GM19023 (cell line): ENCODE data around the gene ST3GAL4.
"Not testable (repeated sequence)": the region's sequence is repeated elsewhere in the genome, so short reads cannot be mapped to it uniquely, and the experiment has no call there.

Experiments
- ATAC-seq: cut with Tn5 transposase; IDR thresholded peaks from one replicate; pipeline ENCODE4 v1.9.1; 2021; ENCODE audit warnings: mild to moderate bottlenecking, moderate library complexity; ENCODE audit not compliant: unreplicated experiment

Gene ST3GAL4

DNA sequence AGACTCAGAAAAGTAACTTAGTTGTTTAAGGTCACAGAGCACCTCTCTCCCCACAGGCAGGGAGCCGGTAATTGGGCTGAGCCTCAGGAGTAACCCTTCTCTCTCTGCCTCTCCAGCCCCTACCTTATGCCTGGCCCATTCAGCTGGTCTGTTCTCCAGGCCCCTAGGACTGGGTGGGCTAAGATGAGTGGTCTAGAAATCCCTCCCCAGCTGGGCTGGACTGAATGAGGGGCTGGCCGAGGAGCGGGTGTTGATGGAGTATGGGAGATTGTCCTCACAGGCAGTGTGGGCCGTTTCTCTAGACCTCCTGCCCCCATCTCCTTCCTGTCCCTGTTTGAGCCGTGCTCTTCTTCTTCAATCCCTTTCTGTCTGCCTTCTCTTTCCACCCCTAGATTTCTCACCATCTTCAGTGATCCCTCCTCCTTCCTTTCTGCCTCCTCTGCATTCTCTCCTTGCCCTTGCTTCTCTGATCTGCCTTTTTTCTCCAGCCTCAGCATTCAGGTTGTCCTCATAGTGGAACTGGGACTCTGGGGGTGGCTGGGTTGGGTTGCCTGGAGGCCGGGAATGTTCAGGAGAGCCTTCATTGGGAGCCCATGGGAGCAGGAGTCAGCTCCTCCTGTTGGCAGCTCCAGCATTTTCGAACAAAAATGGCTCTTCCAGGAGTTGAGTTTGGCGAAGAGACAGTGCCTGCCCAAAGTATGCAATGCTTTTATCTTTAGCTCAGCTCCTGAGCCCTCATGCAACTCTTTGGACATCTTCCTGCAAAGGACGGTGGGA lies 7.6 kb downstream of the ST3GAL4 start:
- ATAC-seq: no peak

DNA sequence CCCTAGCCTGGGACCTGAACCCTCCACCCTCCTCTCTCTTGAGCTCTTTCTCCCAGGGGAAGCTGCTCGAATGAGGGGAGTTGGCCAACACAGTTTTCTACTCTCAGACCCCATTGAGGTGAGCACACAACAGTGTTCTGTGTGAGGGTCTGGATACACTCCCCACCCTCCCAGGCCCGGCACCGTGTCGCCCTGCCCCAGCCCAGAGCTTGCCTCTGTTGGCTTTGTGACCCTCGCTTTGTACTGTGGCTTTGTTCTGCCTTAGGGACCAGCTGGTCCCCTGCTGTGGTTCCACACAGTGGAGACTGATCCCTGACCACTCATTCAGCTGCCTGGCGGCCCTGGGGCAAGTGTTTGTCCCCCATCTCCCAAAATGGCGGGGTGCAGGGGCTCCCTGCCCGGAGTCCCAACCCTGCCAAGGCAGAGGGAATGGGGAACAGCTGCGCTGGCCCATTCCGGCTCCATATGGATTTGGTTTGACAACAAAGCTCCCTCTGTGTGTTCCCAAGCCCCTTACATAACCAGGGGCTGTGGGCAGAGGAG lies 8.3 kb downstream of the ST3GAL4 start:
- no peak for ATAC-seq

DNA sequence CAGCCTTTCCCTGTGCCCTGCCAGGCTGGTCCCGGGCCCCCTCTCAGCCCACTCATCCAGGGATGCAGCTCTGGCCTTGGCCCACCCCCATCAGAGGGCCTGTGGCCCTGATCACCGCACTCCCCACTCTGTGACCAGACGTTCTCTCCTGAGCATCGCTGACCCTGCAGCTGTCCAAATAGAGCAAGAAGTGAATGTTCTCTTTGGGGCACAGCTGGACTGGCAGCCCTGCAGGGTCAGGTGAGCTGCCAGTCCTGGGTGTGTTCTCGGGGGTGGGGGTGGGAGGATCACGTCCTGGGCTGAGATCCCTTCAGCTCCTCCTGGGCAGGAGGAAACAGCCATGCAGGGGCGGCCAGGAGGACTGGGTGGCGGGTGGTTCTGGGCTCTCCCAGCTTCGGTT lies 9.2 kb downstream of the ST3GAL4 start:
- not testable (repeated sequence) for ATAC-seq

DNA sequence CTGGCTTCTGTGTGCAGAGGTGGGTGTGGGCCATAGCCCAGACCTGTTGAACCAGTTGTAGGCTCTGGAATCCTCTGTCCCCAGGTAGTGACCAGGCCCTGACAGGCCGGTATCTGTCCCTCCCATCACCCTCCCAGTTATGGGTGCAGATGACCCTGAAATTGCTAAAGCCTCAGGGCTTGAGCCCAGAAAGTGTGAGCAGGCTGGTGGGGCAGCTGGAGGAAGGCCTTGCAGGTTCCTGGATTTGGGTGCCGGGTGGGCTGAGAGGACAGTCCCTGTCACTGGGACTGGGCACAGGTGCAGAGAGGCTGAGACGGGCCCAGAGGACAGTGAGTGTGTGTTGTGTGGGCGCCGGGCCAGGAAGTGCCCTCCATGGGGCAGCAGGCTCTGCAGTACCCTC lies 10.0 kb downstream of the ST3GAL4 start:
- ATAC-seq: not testable (repeated sequence)

DNA sequence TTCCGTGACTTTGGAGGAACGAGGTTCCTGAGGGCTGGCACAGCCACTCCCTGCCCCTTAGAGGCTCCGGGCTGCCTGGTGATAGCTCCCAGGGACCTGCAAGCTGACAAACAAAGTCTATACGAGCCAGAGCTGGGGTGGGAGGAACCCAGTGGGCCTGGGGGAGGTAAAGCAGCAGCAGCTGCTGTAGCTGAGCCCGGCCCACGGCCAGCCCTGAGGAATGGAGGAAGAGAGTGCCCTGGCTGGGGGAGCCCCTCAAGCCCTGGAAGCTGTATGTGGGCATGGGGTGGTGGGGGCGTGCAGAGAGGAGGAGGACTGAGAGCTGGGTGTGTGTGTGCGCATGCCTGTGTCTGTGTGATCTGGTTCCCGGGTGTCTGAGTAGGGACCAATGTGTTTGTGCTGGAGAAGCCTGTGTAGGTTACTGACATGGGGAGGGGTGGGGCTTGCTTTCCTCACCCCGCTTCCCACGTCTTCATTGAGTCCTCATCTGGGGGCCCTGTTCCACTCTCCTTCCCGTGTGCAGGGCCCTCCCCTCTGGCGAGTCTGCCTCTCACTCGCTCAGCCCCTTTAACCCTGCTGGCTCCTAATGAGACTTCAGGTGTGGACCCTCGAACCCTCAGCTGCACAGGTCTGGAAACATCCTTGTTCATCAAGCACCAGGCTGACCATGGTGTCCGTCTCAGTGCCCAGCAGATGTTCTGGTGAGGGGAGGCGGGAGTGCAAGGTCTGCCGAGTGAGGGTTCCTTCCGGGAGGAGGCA lies 10.8 kb downstream of the ST3GAL4 start:
- ATAC-seq: no peak

DNA sequence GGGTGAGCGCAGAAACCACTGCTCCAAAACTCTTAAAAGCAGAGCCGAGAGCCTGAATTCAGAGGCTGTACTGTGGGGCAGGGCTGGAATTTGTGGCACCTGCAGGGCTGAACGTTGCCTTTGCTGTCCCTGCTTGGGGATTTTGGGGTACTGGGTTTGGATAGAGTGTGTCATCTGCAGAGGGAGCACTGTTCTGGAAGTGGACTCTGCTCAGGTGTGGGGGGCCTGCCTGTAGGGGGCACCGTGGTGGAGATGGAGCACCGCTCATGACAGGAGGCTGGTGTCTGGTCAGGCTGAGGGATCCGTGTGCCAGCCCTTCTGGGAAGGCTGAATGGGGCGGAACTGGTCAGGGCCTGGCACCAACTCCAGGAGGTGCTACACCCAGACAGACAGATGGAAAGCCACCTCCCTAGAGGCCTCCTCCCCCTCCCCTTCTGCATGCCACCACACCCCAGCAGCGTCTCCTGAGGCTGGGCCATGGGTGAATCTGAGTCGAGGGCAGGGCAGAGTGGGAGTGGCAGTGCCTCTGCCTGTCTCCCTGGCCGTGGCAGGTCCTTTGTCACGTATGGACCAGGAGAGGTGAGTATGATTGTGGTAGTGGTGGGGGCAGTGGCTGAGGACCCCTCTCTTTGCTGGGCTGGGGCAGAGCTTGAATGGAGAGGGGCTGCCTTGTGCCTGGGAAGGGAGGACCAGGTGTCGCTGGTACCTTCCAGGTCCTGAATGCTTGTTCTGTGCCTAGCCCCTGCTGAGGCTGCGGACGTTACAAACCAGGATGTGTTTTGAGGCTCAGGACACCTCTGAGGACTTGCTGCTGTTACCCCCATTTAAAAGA lies 11.6 kb downstream of the ST3GAL4 start:
- ATAC-seq: not testable (repeated sequence)

DNA sequence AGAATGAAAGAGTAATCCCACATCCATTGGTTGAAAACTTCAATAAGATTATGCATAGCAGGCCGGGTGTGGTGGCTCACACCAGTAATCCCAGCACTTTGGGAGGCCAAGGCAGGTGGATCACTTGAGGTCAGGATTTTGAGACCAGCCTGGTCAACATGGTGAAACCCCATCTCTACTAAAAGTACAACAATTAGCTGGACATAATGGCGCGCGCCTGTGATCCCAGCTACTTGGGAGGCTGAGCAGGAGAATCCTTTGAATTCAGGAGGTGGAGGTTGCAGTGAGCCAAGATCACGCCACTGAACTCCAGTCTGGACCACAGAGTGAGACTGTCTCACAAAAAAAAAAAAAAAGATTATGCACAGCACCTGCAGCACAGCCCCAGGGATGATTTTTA lies 12.3 kb downstream of the ST3GAL4 start:
- not testable (repeated sequence) for ATAC-seq

DNA sequence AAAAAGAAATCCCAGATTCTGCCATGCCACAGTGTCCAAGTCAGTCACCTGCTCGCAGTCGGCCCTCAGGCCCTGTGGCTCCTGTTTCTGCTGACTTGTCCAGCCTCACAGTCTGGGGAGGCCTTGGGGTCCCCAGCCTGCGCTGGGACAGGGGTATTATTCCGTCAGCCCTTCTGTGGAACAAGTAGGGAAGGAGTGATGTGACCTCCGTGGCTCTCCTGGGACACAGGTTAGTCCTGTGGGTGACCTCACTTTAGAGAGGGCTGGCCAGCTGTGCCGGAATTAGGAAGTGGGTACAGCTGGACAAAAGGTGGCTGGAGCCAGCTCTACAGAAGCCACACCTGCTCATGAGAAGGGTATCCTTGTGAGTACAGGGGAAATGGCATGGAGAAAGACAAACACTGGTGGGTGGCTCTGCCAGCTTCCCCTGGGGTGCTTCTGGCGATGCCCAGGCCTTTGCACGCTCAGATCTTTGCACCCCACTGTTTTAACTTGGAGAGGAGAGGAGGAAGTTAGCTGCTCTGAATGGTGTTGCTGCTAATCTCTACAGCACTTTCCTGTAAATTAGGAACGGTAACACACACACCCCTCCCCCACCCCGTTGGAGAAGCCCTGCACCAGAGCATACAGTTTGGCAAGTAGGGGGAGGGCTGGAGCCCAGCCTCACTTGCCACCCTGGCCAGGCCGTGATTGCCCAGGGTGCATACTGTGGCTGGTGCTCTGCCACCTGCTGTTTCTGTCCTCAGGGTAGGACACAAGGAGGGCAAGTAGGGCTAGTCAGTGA lies 13.0 kb downstream of the ST3GAL4 start:
- not testable (repeated sequence) for ATAC-seq

DNA sequence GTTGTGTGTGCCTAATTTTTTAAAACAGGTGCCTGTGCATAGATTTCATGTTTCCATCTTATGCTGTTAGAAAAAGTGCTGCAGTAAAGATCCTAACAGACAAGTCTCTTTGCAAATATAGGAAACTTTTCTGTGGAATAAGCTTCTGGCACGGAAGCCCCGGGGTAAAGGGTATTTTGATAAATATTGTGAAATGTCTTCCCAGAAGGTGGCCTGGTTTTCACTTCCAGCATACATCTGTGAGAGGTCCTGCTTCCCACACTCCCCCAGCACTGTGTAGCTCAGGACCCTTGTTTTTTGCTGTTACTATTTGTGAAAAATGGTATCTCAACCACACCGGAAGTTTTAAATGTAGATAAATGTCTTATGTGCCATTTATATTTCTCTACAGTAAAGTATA lies 14.5 kb downstream of the ST3GAL4 start:
- no peak for ATAC-seq

DNA sequence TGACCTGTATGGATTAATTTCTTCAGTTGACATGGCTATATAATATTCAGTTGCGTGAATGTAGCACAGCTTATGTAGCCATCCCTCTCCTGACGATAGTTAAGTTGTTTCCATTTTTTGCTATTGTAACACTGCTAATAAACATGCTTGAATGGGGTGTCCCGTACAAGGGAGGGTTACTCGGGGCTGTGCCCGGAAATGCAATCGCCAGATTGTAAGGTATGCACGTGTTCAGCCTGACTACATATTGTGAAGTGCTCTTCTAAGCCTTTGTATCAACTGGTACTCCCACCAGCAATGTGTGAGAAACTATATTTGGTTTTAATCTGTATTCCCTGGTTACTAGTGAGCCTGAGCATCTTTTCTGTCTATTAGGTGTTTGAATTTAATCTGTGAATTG lies 16.1 kb downstream of the ST3GAL4 start:
- ATAC-seq: no peak

DNA sequence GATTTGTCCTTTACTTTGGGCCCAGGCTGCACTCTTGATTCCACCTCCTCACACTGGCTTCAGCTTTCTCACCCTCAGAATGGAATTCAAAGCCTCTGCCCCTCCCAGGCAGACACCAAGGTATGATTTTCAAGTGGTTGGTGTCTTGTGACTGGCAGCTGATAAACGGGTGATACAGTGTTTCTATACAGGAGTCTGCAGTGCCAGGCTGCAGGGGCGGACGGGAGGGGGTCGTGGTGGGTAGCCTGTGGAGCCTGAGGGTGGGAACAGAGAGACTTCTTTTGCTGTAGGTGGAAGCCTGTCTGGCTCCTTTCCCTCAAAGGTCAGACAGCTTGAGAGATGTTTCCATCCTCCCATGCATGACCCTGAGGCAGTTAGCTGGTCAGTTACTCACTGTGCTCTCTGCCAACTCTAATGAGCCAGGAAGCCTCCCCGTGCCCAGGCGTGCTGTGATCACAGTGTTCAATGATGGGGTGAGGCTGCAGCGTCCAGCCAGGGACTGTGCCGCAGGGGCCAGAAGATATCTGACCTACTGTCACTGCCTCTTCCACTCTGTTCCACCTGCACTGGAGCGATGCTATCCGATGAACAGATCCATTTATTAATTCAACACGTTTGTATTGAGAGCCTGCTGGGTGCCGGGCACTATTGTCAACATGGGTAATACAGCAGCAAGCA lies 18.0 kb downstream of the ST3GAL4 start:
- not testable (repeated sequence) for ATAC-seq

DNA sequence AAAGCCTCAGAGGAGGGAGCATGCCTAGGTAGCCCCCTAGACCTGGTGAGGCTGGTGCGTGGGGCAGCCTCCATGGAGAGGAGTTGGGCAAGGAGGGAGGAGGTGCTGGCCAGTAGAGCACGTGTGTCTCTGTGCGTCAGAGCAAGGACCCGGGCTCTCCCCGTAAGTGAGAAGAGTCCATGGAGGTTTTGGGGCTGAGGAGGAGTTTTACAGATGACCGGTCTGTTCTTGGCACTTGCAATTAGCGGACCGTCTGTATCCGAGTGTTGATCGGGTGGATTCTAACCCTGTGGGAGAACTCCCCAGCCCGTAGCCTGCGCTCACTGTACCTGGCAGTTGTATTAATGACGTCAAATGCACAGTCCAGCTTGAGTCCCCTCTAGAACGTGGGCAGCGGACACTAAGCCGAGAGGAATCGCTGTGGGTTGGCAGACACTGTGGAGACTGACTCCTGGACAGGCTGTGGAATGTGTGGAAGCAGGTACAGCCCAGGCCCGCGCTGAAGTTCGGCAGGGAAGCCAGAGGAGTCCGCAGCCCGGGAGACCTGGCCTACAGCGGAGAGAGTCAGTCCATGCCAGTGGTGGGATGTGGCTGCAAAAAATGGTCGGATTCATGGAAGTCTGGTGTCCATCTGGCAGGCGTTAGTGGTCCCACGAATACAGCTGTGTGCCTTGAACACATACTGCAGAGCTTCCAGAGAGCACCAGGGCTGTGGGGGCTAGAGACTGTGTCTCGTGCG lies 19.2 kb downstream of the ST3GAL4 start:
- ATAC-seq: not testable (repeated sequence)

DNA sequence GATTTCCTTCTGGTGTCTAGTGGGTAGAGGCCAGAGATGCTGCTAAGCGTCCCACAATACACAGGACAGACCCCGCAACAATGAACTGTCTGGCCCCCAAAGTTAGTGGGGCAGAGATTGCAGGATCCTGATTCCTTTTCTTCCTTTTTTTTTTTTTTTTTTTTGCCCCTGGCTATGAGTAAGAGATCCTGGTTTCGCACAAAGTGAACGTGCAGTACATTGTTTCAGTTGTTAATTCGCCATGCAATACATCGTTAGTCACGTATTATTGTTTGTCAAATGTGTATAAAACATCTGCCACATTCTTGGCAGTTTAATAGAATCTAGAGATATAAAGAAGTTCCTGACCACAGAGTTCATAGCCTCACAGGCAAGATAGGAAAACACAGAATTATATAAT lies 20.2 kb downstream of the ST3GAL4 start:
- ATAC-seq: no peak

DNA sequence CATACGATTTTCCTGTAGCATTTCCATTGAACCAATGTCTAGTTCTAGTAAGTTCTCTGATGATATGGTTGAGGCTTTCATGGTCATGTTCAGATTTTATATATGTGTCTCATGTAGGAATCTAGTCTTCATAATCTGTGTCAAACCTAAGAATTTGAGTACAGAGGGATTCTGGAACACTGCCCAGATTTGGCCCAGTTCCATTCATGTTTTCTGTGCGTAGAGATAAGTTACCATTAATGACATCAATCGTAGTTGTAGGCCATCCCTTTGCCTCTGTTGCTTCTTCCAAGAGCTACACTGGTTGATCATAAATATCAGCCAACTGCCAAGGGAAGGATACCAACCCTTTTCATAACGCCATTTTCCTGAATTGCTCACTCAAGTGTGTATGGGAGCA lies 23.3 kb downstream of the ST3GAL4 start:
- no peak for ATAC-seq

DNA sequence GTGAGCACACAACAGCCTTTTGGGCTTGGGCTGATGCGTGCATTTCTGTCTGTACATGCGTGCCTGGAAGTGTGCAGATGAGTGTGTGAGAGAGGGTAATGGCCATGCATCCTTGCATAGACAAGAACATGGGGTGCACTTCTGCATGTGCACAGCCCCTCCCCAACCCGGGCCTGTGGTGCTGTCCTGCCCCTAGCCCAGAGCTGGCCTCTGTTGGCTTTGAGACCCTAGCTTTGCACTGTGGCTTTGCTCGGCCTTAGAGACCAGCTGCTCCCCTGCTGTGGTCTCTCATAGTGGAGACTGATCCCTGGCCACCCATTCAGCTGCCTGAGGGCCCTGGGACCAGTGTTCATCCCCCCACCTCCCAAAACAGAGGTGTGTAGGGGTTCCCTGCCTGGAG lies 25.4 kb downstream of the ST3GAL4 start:
- no peak for ATAC-seq

DNA sequence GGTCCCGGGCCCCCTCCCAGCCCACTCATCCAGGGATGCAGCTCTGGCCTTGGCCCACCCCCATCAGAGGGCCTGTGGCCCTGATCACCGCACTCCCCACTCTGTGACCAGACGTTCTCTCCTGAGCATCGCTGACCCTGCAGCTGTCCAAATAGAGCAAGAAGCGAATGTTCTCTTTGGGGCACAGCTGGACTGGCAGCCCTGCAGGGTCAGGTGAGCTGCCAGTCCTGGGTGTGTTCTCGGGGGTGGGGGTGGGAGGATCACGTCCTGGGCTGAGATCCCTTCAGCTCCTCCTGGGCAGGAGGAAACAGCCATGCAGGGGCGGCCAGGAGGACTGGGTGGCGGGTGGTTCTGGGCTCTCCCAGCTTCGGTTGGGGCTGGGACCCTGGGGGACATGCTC lies 26.5 kb downstream of the ST3GAL4 start:
- not testable (repeated sequence) for ATAC-seq

DNA sequence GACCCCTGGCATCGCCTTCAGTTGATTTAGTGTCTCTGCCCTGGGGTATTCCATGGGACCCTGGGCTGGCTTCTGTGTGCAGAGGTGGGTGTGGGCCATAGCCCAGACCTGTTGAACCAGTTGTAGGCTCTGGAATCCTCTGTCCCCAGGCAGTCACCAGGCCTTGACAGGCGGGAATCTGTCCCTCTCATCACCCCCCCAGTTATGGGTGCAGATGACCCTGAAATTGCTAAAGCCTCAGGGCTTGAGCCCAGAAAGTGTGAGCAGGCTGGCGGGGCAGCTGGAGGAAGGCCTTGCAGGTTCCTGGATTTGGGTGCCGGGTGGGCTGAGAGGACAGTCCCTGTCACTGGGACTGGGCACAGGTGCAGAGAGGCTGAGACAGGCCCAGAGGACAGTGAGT lies 27.2 kb downstream of the ST3GAL4 start:
- ATAC-seq: not testable (repeated sequence)

DNA sequence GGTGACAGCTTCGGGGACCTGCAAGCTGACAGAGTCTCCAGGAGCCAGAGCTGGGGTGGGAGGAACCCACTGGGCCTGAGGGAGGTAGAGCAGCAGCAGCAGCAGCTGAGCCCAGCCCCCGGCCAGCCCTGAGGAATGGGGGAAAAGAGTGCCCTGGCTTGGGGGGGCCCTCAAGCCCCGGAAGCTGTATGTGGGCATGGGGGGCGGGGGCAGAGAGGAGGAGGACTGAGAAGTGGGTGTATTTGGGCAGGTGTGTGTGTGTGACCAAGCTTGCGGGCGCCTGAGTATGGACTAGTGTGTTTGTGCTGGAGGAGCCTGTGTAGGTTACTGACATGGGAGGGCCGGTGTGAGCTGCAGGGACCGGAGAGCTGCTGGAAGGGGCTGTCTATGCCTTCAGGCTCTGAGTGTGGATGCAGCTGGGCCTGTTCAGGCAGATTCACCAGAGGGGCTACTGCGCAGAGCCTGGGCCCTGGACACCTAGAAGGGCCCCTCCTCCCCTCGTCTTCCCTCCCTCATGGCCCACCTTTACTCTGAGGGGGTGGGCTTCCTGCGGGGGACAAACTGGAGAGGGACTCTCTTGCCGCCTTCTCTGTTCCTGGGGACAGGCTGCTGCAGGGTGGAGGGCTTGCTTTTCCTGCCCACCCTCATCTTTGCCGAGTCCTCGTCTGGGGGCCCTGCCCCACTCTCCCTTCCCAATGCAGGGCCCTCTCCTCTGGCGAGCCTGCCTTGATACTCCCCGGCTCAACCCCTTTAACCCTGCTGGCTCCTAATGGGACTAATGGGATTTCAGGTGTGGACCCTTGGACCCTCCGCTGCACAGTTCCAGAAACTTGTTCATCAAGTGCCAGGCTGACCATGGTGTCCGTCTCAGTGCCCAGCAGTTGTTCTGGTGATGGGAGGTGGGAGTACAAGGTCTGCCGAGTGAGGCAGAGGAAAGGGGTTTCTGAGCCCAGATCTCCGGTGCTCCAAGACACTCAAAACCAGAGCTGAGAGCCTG lies 28.2 kb downstream of the ST3GAL4 start:
- no peak for ATAC-seq
